Chondrocyte (in vitro differentiated cells): Measurements from ENCODE around the gene C6orf132. TPM values are rescaled to one million over a fixed set of nuclear protein-coding genes. Genes with fewer than 3 reads are reported as not detected.

Source experiments
- DNase-seq: peaks from one replicate; pipeline ENCODE4 v3.0.0; 2021; ENCODE audit warnings: mixed read lengths, low spot score
- H3K27ac Mint-ChIP-seq: one replicate; pipeline ENCODE4 v1.8.0; 2021; ENCODE audit warnings: mild to moderate bottlenecking, moderate library complexity, mixed read lengths; ENCODE audit not compliant: unreplicated experiment
- H3K27me3 Mint-ChIP-seq: 2 replicates; pipeline ENCODE4 v1.8.0; 2021; ENCODE audit warnings: low read depth, mixed read lengths
- H3K36me3 Mint-ChIP-seq: 2 replicates; pipeline ENCODE4 v1.8.0; 2021; ENCODE audit warnings: low read depth, mixed read lengths
- H3K4me1 Mint-ChIP-seq: 2 replicates; pipeline ENCODE4 v1.8.0; 2021; ENCODE audit warnings: low read depth, mild to moderate bottlenecking, mixed read lengths
- H3K4me3 Mint-ChIP-seq: one replicate; pipeline ENCODE4 v1.8.0; 2021; ENCODE audit warnings: mild to moderate bottlenecking, moderate library complexity, mixed read lengths; ENCODE audit not compliant: unreplicated experiment
- H3K9me3 Mint-ChIP-seq: 2 replicates; pipeline ENCODE4 v1.8.0; 2021; ENCODE audit warnings: low read depth, mixed read lengths
- total RNA-seq: library from RNA; stranded (reverse); gene quantifications from 3 replicates; pipeline ENCODE4 v1.2.1, GENCODE V29; 2021
- TF ChIP-seq, protein P1 (sequence below): fragments of 200-600 bp; sonication (generic); IDR thresholded peaks from 2 replicates; pipeline ENCODE4 v1.5.0; 2021; ENCODE audit warnings: antibody characterized with exemption, mild to moderate bottlenecking, moderate library complexity

The C6orf132 gene
- total RNA-seq, 1 donor from 2014 or later = 5.8 TPM

DNA sequence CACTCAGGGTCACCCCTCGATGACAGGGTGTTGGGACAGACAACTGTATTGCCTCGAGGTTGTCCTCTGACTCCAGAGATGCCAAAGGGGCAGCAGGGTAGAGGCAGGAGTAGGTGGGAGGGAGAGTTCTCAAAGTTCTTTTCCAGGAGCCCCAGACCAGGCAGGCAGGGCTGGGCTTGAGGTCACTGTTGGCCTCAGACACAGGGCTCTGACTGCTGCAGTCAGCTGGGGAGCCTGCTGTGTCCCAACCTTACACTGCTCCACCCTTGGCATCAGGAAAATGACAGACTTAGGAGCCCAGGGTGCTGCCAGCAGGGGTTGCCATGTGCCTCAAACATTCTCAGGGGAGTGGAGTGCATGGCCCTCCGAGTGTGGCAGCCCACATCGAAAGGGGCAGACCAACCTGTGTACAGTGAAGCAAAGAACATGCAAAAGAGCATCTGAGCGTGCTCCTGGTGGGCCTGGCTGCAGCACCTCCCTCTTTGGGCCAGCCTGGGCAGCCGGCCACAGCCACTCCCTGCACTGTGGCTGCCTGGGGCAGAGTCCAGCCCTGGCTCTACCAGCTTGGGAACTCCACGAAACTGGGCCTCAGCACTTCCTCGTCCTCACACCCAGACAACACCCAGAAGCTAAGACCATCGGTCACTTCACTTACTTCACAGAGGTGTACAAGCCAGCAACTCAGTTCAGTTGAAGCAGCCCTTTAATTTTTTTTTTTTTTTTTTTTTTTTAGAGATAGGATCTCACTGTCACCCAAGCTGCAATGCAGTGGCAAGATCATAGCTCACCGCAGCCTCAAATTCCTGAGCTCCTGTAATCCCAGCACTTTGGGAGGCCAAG, 24.0 kb downstream of the C6orf132 start:
- H3K9me3 Mint-ChIP-seq = no peaks in the 10 kb centered on the region
- H3K4me3 Mint-ChIP-seq = no peak overlapping the region
- no peaks in the 10 kb centered on the region for H3K27me3 Mint-ChIP-seq
- TF ChIP-seq, protein P1, sequence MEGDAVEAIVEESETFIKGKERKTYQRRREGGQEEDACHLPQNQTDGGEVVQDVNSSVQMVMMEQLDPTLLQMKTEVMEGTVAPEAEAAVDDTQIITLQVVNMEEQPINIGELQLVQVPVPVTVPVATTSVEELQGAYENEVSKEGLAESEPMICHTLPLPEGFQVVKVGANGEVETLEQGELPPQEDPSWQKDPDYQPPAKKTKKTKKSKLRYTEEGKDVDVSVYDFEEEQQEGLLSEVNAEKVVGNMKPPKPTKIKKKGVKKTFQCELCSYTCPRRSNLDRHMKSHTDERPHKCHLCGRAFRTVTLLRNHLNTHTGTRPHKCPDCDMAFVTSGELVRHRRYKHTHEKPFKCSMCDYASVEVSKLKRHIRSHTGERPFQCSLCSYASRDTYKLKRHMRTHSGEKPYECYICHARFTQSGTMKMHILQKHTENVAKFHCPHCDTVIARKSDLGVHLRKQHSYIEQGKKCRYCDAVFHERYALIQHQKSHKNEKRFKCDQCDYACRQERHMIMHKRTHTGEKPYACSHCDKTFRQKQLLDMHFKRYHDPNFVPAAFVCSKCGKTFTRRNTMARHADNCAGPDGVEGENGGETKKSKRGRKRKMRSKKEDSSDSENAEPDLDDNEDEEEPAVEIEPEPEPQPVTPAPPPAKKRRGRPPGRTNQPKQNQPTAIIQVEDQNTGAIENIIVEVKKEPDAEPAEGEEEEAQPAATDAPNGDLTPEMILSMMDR = peak; percentile 18
- peaks cover 28% of the 10 kb centered on the region for H3K4me1 Mint-ChIP-seq
- no peak for DNase-seq
- no peaks in the 10 kb centered on the region for H3K36me3 Mint-ChIP-seq
- peak overlapping the region; percentile 61 for H3K27ac Mint-ChIP-seq

DNA sequence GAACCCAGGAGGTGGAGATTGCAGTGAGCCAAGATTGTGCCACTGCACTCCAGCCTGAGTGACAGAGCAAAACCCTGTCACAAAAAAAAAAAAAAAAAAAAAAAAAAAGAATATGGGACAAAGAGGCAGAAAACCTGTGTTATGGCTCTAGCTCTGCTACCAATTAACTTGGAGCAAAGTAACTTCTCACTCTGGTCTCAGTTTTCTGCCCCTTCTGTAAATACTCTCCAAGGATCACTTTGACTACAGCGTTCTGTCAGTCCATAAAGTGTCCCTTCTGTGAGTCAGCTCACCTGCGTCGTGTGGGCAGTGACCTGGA, 24.6 kb downstream of the C6orf132 start:
- Mint-ChIP-seq H3K27ac (no peak overlapping the region), H3K36me3 (no peaks in the 10 kb centered on the region), H3K4me3 (no peak overlapping the region), H3K9me3 (no peaks in the 10 kb centered on the region), H3K27me3 (no peaks in the 10 kb centered on the region), H3K4me1 (peaks cover 27% of the 10 kb centered on the region)
- TF ChIP-seq, protein P1 = no peak
- DNase-seq = no peak

DNA sequence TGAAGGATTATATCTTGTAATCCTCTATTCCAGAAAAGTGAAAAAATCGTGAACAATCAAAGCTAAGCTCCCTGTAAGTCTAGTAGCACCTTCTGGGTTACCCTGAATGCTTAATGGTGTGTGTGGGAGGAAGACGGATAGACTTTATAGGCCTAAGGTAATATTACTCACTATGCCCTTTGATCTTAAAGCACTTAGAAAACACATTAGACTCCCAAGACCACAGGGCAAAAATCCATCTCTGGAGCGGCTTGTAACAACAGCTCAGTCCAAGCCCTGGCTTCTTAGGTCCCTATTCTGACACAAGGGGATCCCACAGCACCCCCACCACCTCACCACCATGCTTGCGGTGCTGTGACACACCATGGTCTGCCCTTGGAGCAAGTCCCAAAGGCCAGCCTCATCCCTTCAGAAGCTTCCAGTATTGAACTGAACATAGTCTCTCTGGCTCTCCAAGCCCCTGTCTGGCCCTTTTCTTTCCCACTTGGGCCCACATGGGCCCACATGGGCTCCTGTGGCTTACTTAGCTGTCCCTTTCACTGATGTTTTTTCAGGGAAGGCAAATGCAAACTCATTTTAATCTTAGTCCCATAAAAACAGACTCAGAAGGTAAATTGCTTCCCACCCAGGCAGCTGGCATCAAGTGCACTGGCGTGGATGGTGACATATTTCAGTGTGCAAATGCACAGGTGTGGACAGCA, 28.3 kb downstream of the C6orf132 start:
- TF ChIP-seq, protein P1 = no peak
- no peak for DNase-seq
- Mint-ChIP-seq H3K4me3 (no peak overlapping the region), H3K4me1 (peaks cover 8% of the 10 kb centered on the region), H3K36me3 (peaks cover 5% of the 10 kb centered on the region), H3K9me3 (peaks cover 4% of the 10 kb centered on the region), H3K27me3 (peaks cover 2% of the 10 kb centered on the region), H3K27ac (no peak overlapping the region)

DNA sequence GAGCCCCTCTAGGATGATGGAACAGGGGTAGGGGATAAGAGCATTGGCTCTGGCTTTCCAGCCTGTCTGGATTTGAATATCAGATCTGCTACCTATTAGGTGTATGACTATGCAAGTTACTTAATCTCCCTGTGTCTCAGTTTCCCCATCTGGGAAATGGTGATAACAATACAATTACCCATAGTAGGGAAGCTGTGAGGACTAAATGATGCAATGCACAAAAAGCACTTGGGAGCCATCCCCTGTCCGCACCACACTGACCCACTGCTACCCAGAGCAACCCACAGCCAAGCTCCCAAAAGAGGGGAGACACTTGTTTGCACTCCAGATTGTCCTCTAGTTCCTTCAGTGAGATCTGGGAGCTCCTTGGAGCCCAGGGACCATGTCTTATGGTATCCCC, 30.1 kb downstream of the C6orf132 start:
- Mint-ChIP-seq H3K9me3 (peaks cover 4% of the 10 kb centered on the region), H3K36me3 (peaks cover 5% of the 10 kb centered on the region), H3K27me3 (peaks cover 2% of the 10 kb centered on the region), H3K4me3 (no peak overlapping the region), H3K27ac (no peak overlapping the region), H3K4me1 (no peaks in the 10 kb centered on the region)
- TF ChIP-seq, protein P1 = no peak
- DNase-seq = no peak

DNA sequence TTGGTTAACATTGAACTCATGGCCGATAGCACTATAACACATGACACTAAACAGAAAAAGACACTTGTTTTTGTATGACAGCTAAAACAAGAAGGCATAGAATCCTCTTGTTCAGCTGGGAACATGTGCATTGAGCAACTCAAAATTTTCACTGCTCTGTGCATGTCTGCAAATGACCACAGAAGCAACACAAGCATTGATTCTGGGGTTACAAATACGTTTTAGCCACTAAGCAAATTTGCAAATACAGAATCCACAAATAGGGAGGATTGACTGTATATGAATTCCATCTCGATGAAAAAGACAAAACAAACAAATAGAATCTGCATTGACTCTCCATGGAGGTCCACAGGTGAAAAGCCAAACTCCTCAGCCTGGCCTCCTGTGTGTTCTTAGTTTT, 31.7 kb downstream of the C6orf132 start:
- Mint-ChIP-seq H3K4me1 (no peaks in the 10 kb centered on the region), H3K27ac (no peak overlapping the region), H3K9me3 (peaks cover 4% of the 10 kb centered on the region), H3K36me3 (peaks cover 5% of the 10 kb centered on the region), H3K27me3 (peaks cover 2% of the 10 kb centered on the region), H3K4me3 (no peak overlapping the region)
- no peak for DNase-seq
- TF ChIP-seq, protein P1 = no peak
